Tibial nerve (tissue), 4 donors: ENCODE results near the gene H2AZ2. TPM values are rescaled to one million over a fixed set of nuclear protein-coding genes. Genes with fewer than 3 reads are reported as not detected.
"Not testable (repeated sequence)": the region's sequence is repeated elsewhere in the genome, so short reads cannot be mapped to it uniquely, and the experiment has no call there.

ENCODE experiments used
- DNase-seq, 2 donors: peaks; one replicate each; pipeline ENCODE4 v3.0.0-alpha.2; 2019; ENCODE audit warnings: low spot score in 2 of 2
- H3K27ac ChIP-seq, 4 donors: fragments of 200-600 bp; sonication (generic) in 3 of 4; one replicate each; pipeline ENCODE4 v1.5.1; 2017 to 2019; ENCODE audit warnings: mild to moderate bottlenecking in 1 of 4
- H3K27me3 ChIP-seq, 2 donors: fragments of 200-600 bp; sonication (generic) in 1 of 2; one replicate each; pipeline versions ENCODE4 v1.5.1 to v1.6.0; 2017 to 2019
- H3K36me3 ChIP-seq, 3 donors: fragments of 200-600 bp; sonication (generic); one replicate each; pipeline ENCODE4 v1.5.1; 2018 to 2019
- H3K4me1 ChIP-seq, 4 donors: fragments of 200-600 bp; sonication (generic) in 3 of 4; one replicate each; pipeline ENCODE4 v1.5.1; 2017 to 2019
- H3K4me3 ChIP-seq, 4 donors: fragments of 200-600 bp; sonication (generic) in 3 of 4; one replicate each; pipeline ENCODE4 v1.5.1; 2017 to 2019; ENCODE audit warnings: mild to moderate bottlenecking in 1 of 4, moderate library complexity in 1 of 4
- H3K9me3 ChIP-seq, 4 donors: fragments of 200-600 bp; sonication (generic) in 3 of 4; one replicate each; pipeline ENCODE4 v1.5.1; 2017 to 2019
- EP300 ChIP-seq, 2 donors: sonication (generic); formaldehyde crosslinking; IDR thresholded peaks; one replicate each; pipeline ENCODE4 v1.6.1; 2017; ENCODE audit warnings: antibody characterized with exemption in 2 of 2, mild to moderate bottlenecking in 1 of 2
- POLR2A ChIP-seq, 2 donors: fragments of 450-650 bp; IDR thresholded peaks; one replicate each; pipeline ENCODE4 v1.6.1; 2017; ENCODE audit warnings: antibody characterized with exemption in 2 of 2, mild to moderate bottlenecking in 2 of 2, moderate library complexity in 2 of 2
- WGBS, 2 donors: methylation state at CpG; one replicate each; pipeline ENCODE4 v1.1.5; 2018; 5-methylcytosine and 5-hydroxymethylcytosine counted together
- total RNA-seq, 4 donors: library from RNA; depleted of rRNA; stranded (reverse); fragments of >200 nt; gene quantifications; one replicate each; pipeline ENCODE4 v1.1.0, GENCODE V29; 2016
- TF ChIP-seq, protein P1 (sequence below), 5 experiments: fragments of 200-600 bp in 3 of 5; fragments of 450-650 bp in 2 of 5; sonication (generic) in 3 of 5; IDR thresholded peaks; one replicate each; pipeline ENCODE4 v1.5.1; 2016 to 2019; ENCODE audit warnings: antibody characterized with exemption in 5 of 5, mild to moderate bottlenecking in 3 of 5, moderate library complexity in 2 of 5

The H2AZ2 gene
- total RNA-seq, 4 donors from 2014 or later = 97.5 to 136 (median 126) TPM

DNA sequence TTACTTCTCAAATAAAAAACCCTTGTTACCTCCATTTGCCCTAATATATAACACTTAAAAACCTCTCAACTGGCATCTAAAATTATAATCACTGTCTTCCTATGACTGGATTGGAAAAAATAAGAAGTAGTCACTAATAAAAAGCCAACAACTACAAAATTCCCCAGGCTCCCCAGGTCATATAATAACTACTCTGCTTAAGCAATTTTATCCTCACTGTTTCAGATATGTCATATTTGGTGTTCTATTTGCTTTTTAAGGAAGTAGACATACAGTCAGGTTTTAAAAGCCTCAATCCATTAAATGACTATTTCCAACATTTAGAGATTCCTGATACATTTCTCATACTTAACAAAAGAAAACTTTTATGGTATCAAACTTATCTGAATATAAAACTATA is 2.4 kb downstream of the H2AZ2 start:
- no peaks in the 10 kb centered on the region for H3K9me3 ChIP-seq

DNA sequence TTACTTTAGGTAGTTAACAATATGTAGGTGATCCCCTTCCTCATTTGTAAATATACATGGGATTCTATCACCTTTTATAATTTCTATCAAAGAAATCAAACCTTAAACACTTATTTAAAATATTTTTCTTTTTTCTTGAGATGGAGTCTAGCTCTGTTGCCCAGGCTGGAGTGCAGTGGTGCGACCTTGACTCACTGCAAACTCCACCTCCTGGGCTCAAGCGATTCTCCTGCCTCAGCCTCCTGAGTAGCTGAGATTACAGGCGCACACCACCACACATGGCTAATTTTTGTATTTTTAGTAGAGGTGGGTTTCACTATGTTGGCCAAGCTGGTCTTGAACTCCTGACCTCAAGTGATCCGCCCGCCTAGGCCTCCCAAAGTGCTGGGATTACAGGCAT is 4.4 kb downstream of the H2AZ2 start:
- DNase-seq, H3K9me3 ChIP-seq, H3K27ac ChIP-seq, H3K27me3 ChIP-seq, H3K4me3 ChIP-seq: not testable (repeated sequence)
- peaks cover 0 to 36% (median 0%) of the 10 kb centered on the region in 3 donors for H3K36me3 ChIP-seq
- peaks cover 0 to 45% (median 15%) of the 10 kb centered on the region in 4 donors for H3K4me1 ChIP-seq
- whole genome bisulfite sequencing, 2 donors = 92 to 99% methylated on average over 5 of the region's 5 CpGs

More for the DNA sequence above, 2.4 kb downstream of the H2AZ2 start:
- Histone ChIP-seq H3K4me1 (peaks cover 0 to 60% (median 18%) of the 10 kb centered on the region in 4 donors), H3K27me3 (no peaks in the 10 kb centered on the region), H3K27ac (peak overlapping the region in 1 of 4 donors; percentile 96), H3K36me3 (peaks cover 0 to 16% (median 0%) of the 10 kb centered on the region in 3 donors), H3K4me3 (no peak overlapping the region)
- DNase-seq = no peak
- TF ChIP-seq POLR2A (IDR thresholded peaks at IDR 0.05) (no peak), EP300 (IDR thresholded peaks at IDR 0.05) (no peak)
- TF ChIP-seq, protein P1, sequence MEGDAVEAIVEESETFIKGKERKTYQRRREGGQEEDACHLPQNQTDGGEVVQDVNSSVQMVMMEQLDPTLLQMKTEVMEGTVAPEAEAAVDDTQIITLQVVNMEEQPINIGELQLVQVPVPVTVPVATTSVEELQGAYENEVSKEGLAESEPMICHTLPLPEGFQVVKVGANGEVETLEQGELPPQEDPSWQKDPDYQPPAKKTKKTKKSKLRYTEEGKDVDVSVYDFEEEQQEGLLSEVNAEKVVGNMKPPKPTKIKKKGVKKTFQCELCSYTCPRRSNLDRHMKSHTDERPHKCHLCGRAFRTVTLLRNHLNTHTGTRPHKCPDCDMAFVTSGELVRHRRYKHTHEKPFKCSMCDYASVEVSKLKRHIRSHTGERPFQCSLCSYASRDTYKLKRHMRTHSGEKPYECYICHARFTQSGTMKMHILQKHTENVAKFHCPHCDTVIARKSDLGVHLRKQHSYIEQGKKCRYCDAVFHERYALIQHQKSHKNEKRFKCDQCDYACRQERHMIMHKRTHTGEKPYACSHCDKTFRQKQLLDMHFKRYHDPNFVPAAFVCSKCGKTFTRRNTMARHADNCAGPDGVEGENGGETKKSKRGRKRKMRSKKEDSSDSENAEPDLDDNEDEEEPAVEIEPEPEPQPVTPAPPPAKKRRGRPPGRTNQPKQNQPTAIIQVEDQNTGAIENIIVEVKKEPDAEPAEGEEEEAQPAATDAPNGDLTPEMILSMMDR (IDR thresholded peaks at IDR 0.05) = no peak

DNA sequence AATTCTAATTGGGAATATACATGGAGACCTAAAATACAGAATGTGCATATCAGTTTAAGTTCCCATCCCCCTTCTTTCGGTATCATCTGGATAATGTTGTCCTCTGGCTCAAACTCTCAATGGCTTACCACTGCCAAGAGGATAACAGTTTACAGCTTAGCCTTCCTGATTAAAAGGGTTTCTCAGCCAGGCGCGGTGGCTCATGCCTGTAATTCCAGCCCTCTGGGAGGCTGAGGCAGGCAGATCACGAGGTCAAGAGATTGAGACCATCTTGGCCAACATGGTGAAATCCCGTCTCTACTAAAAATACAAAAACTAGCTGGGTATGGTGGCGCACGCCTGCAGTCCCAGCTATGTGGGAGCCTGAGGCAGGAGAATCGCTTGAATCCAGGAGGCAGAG is 5.2 kb downstream of the H2AZ2 start:
- 85 to 89% methylated on average over 8 of the region's 8 CpGs for WGBS, 2 donors
- H3K27ac ChIP-seq = not testable (repeated sequence)
- peaks cover 0 to 45% (median 15%) of the 10 kb centered on the region in 4 donors for H3K4me1 ChIP-seq

DNA sequence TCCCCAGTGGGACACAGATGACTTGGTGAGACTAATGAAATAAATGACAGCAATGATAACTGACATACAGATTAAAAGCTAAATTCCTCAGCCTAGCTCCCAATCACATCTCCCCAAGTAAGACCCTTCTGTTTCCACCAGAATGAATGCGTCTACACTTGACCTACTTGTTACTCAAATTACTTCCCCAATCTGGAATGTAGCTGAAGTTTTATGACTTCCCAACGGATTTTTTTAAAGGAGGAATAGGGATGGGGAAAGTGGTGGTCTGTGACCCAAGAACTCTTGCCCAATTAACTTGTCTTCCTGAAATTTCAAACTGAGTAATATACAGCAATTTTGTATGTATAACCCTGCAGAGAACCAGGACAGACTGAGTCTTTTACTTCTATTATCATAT is 9.1 kb downstream of the H2AZ2 start:
- no peaks in the 10 kb centered on the region for H3K27me3 ChIP-seq
- TF ChIP-seq EP300 (IDR thresholded peaks at IDR 0.05) = no peak
- TF ChIP-seq, protein P1 (IDR thresholded peaks at IDR 0.05) = no peak
- no peak for TF ChIP-seq POLR2A (IDR thresholded peaks at IDR 0.05)
- H3K4me3 ChIP-seq = no peak overlapping the region
- DNase-seq = no peak
- H3K9me3 ChIP-seq = no peaks in the 10 kb centered on the region
- WGBS, 2 donors = 28 to 37% methylated on average over 2 of the region's 2 CpGs
- peaks cover 0 to 17% (median 0%) of the 10 kb centered on the region in 4 donors for H3K4me1 ChIP-seq
- H3K36me3 ChIP-seq = peaks cover 0 to 76% (median 5%) of the 10 kb centered on the region in 3 donors
- no peak overlapping the region for H3K27ac ChIP-seq

More for the DNA sequence above, 5.2 kb downstream of the H2AZ2 start:
- not testable (repeated sequence) for H3K4me3 ChIP-seq, DNase-seq, H3K9me3 ChIP-seq, H3K27me3 ChIP-seq
- H3K36me3 ChIP-seq = peaks cover 0 to 39% (median 0%) of the 10 kb centered on the region in 3 donors

DNA sequence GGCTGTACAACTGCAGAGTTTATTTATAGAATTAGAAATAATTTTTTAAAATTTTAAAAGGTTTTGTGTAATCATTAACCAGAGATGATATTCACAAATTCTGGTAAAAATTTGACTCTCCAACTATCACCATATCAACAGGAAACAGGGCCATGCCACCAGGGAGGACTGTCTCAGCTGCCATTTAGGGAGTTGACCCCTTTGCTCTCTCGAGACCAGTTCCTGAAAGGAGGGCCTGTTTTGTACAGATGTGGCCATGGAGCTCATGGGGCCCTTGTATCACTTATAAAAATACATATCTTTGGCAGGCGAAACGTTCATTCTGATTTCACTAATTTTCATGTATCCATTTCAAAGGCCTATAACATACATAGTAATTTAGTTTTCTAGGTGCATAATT is 20.3 kb downstream of the H2AZ2 start:
- DNase-seq = no peak
- no peaks in the 10 kb centered on the region for H3K27me3 ChIP-seq
- 34 to 46% methylated on average over 3 of the region's 3 CpGs for WGBS, 2 donors
- no peaks in the 10 kb centered on the region for H3K9me3 ChIP-seq
- H3K27ac ChIP-seq = no peak overlapping the region
- peaks cover 0 to 62% (median 6%) of the 10 kb centered on the region in 3 donors for H3K36me3 ChIP-seq
- peaks cover 0 to 16% (median 0%) of the 10 kb centered on the region in 4 donors for H3K4me1 ChIP-seq
- no peak overlapping the region for H3K4me3 ChIP-seq
- TF ChIP-seq POLR2A (IDR thresholded peaks at IDR 0.05) (no peak), EP300 (IDR thresholded peaks at IDR 0.05) (no peak)
- TF ChIP-seq, protein P1 (IDR thresholded peaks at IDR 0.05) = no peak

DNA sequence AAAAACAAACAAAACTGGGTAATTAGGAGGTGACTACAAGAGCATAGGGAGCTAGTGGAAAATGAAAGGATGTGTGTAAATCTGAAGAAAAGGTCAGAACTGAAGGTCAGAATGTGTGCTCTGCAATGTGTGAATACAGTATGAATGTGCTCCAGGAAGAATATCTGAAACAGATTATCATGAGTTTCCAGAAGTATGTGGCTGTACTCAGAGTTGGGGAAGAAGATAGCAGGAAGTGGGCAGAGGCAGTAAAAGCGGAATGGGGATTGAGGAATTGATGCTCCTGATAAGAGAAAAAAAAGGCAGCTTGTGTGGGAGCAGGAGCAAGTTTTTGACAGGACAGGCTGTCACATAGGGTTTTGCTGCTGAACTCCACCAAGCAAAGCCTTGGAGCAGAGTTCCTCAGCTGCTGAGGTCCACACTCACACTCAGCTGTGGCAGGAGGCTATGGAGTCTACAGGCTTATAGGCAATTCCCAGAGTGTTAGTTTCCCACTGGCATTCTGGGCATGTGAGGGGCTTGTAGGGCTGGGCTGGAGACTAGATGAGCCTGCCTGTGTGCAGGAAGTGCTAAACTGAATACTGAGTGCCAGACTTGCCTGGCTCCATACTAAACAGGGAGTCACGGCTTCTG is 22.9 kb downstream of the H2AZ2 start:
- TF ChIP-seq EP300 (IDR thresholded peaks at IDR 0.05) (no peak), POLR2A (IDR thresholded peaks at IDR 0.05) (no peak)
- TF ChIP-seq, protein P1 (IDR thresholded peaks at IDR 0.05) = no peak
- no peaks in the 10 kb centered on the region for H3K9me3 ChIP-seq
- H3K4me1 ChIP-seq = peaks cover 0 to 17% (median 0%) of the 10 kb centered on the region in 4 donors
- H3K4me3 ChIP-seq = no peak overlapping the region
- 74 to 83% methylated on average over 2 of the region's 2 CpGs for WGBS, 2 donors
- peaks cover 0 to 39% (median 0%) of the 10 kb centered on the region in 3 donors for H3K36me3 ChIP-seq
- no peaks in the 10 kb centered on the region for H3K27me3 ChIP-seq
- H3K27ac ChIP-seq = peak overlapping the region in 1 of 4 donors; percentile 32
- no peak for DNase-seq
